GM12878 (cell line): ENCODE results near the gene SIGMAR1. TPM values are rescaled to one million over a fixed set of nuclear protein-coding genes. Genes with fewer than 3 reads are reported as not detected.

Experiments used
- ATAC-seq: fragments of 200-7000 bp; cut with Tn5 transposase; 3 replicates; pipeline ENCODE4 v1.9.1; 2020; ENCODE audit warnings: mild to moderate bottlenecking, moderate library complexity
- BruUV-seq: library from RNA; stranded (reverse); fragments of 400-500 nt; replicated peaks from 2 replicates; lab custom pipeline; 2021; lab: Mats Ljungman, UMichigan
- CTCF ChIA-PET: fragments of 300-600 bp; sonication (Branson Sonifier 250); formaldehyde crosslinking; extraction: SDS; loops from one replicate; lab custom pipeline; 2021; ENCODE audit warnings: inconsistent platforms; lab: Yijun Ruan, JAX
- POLR2A ChIA-PET: fragments of 350-600 bp; formaldehyde crosslinking; extraction: SDS; loops from one replicate; lab custom pipeline; 2021; ENCODE audit warnings: inconsistent platforms; lab: Charles Lee
- RAD21 ChIA-PET: fragments of 300-600 bp; sonication (Branson Sonifier 250); formaldehyde crosslinking; loops from one replicate; lab custom pipeline; 2023; ENCODE audit warnings: antibody characterized with exemption; ENCODE audit not compliant: unreplicated experiment; lab: Charles Lee
- SMC1A ChIA-PET: fragments of 300-600 bp; sonication (Branson Sonifier 250); formaldehyde crosslinking; loops from one replicate; lab custom pipeline; 2023; ENCODE audit not compliant: unreplicated experiment, uncharacterized antibody; lab: Charles Lee
- DNase-seq: peaks from one replicate; pipeline ENCODE4 v3.0.0-alpha.2; 2011; ENCODE audit warnings: low read depth, low spot score
- FAIRE-seq: peaks from 3 replicates; lab custom pipeline; 2011; peaks lifted over from hg19 to GRCh38; lab: Jason Lieb, UNC
- H2AFZ ChIP-seq: 2 replicates; pipeline ENCODE4 v1.6.0; 2011; ENCODE audit warnings: low read depth, low read length, control low read depth; ENCODE audit not compliant: control insufficient read depth
- H3K27ac ChIP-seq: 2 replicates; pipeline ENCODE4 v1.5.1; 2011; ENCODE audit warnings: control low read depth; ENCODE audit not compliant: control insufficient read depth, insufficient read depth
- H3K27me3 ChIP-seq, 2 experiments: replicated peaks in 1 of 2; 2 replicates each; pipeline versions ENCODE4 v1.6.0 to v1.6.1; 2011; ENCODE audit warnings: low read length in 1 of 2; ENCODE audit not compliant: control insufficient read depth in 2 of 2, insufficient read depth in 2 of 2
- H3K36me3 ChIP-seq, 2 experiments: 2 replicates each; pipeline ENCODE4 v1.5.1; 2011; ENCODE audit warnings: low read length in 1 of 2; ENCODE audit not compliant: control insufficient read depth in 2 of 2, insufficient read depth in 2 of 2
- H3K4me1 ChIP-seq: 2 replicates; pipeline ENCODE4 v1.6.1; 2011; ENCODE audit warnings: mild to moderate bottlenecking, low read length, moderate library complexity, mixed read lengths; ENCODE audit not compliant: control insufficient read depth, insufficient read depth
- H3K4me2 ChIP-seq: 2 replicates; pipeline ENCODE4 v1.6.0; 2011; ENCODE audit warnings: control low read depth; ENCODE audit not compliant: control insufficient read depth, insufficient read depth
- H3K4me3 ChIP-seq: fragments of 200-600 bp; sonication (generic); 2 replicates; pipeline ENCODE4 v1.5.1; 2016
- H3K79me2 ChIP-seq: 2 replicates; pipeline ENCODE4 v1.6.0; 2011; ENCODE audit warnings: low read length; ENCODE audit not compliant: control insufficient read depth, insufficient read depth
- H3K9ac ChIP-seq: 2 replicates; pipeline ENCODE4 v1.8.0; 2011; ENCODE audit warnings: low read length, control low read depth, mixed read lengths; ENCODE audit not compliant: control insufficient read depth, insufficient read depth
- H3K9me3 ChIP-seq: replicated peaks from 3 replicates; pipeline ENCODE4 v1.5.1; 2011; ENCODE audit warnings: mild to moderate bottlenecking, low read length; ENCODE audit not compliant: control insufficient read depth, insufficient read depth
- H4K20me1 ChIP-seq: 2 replicates; pipeline ENCODE4 v1.6.0; 2011; ENCODE audit not compliant: control insufficient read depth, insufficient read depth
- CBFB ChIP-seq: IDR thresholded peaks from 2 replicates; pipeline ENCODE4 v1.6.1; 2016; ENCODE audit warnings: antibody characterized with exemption, low read depth
- EED ChIP-seq: sonication (generic); IDR thresholded peaks from 2 replicates; pipeline ENCODE4 v1.6.1; 2016; ENCODE audit warnings: antibody characterized with exemption, low read depth
- FOXK2 ChIP-seq: fragments of 450-650 bp; IDR thresholded peaks from 2 replicates; pipeline ENCODE4 v1.6.1; 2017; ENCODE audit warnings: mild to moderate bottlenecking, moderate library complexity
- KAT2A ChIP-seq: conservative IDR thresholded peaks from 2 replicates; pipeline ENCODE4 v1.6.1; 2011; ENCODE audit warnings: low read depth, low read length; ENCODE audit not compliant: control insufficient read depth
- MEF2B ChIP-seq: fragments of 450-650 bp; IDR thresholded peaks from 2 replicates; pipeline ENCODE4 v1.6.1; 2018; ENCODE audit warnings: mild to moderate bottlenecking, moderate library complexity; ENCODE audit not compliant: partially characterized antibody, poor library complexity, severe bottlenecking
- PML ChIP-seq: IDR thresholded peaks from 2 replicates; pipeline ENCODE4 v1.6.1; 2012; ENCODE audit warnings: low read length, inconsistent platforms
- POU2F2 ChIP-seq: IDR thresholded peaks from 3 replicates; pipeline ENCODE4 v1.6.1; 2011; ENCODE audit warnings: low read depth, mild to moderate bottlenecking, low read length, borderline replicate concordance
- REST ChIP-seq: IDR thresholded peaks from 2 replicates; pipeline ENCODE4 v1.6.1; 2012; ENCODE audit warnings: mild to moderate bottlenecking, low read depth, low read length
- RFX5 ChIP-seq: IDR thresholded peaks from 2 replicates; pipeline ENCODE4 v1.6.1; 2011; ENCODE audit warnings: low read depth, low read length, improper control_type of control experiment
- SMAD5 ChIP-seq: IDR thresholded peaks from 2 replicates; pipeline ENCODE4 v1.6.1; 2016; ENCODE audit warnings: antibody characterized with exemption, low read depth
- SP1 ChIP-seq: IDR thresholded peaks from one replicate; pipeline ENCODE4 v1.6.1; 2011; ENCODE audit warnings: low read depth, low read length
- WGBS: methylation state at CpG from one replicate; pipeline ENCODE4 v1.1.6; 2016; ENCODE audit warnings: low lambda C conversion rate; ENCODE audit not compliant: insufficient replicate concordance, insufficient coverage; ENCODE audit errors: missing lambda C conversion rate; 5-methylcytosine and 5-hydroxymethylcytosine counted together
- in situ Hi-C: fragments of 300-500 bp; cut with MboI; formaldehyde crosslinking; loops from 9 replicates; pipeline ENCODE4 v1.14.3; 2018; ENCODE audit warnings: mixed read lengths
- intact Hi-C: fragments of 100-400 bp; cut with micrococcal nuclease; formaldehyde crosslinking; loops from one replicate; pipeline ENCODE4 v1.14.2; 2022; ENCODE audit not compliant: unreplicated experiment
- polyA plus RNA-seq, 11 experiments: library from polyadenylated mRNA; depleted of rRNA in 4 of 11; unstranded in 6 of 11; stranded (reverse) in 5 of 11; fragments of >200 nt; fragmentation: Nextera tagmentation in 4 of 11; fragmentation: Illumina TruSeq in 1 of 11; extraction: Ambion mirVana in 4 of 11; extraction: Trizol in 1 of 11; gene quantifications; 1 replicate in 1 of 11; 2 replicates in 10 of 11; pipeline versions ENCODE4 v1.2.1 to v1.2.3, GENCODE V29; 2011 to 2016; ENCODE audit warnings: inconsistent platforms in 2 of 11, missing spikeins in 2 of 11, low read depth in 1 of 11
- total RNA-seq, 4 experiments: library from RNA; depleted of rRNA in 3 of 4; stranded (reverse); fragments of >200 nt in 3 of 4; fragmentation: Illumina TruSeq in 1 of 4; extraction: Trizol in 1 of 4; gene quantifications; 2 replicates each; pipeline versions ENCODE4 v1.2.1 to v1.2.3, GENCODE V29; 2013 to 2021
- TF ChIP-seq, protein P1 (sequence below): fragments of 150-350 bp; IDR thresholded peaks from 2 replicates; pipeline ENCODE4 v1.6.1; 2016; ENCODE audit warnings: low read depth, low read length
- TF ChIP-seq, protein P2 (sequence below): fragments of 450-650 bp; IDR thresholded peaks from 2 replicates; pipeline ENCODE4 v1.6.1; 2017; ENCODE audit warnings: mild to moderate bottlenecking, moderate library complexity

SIGMAR1 gene
- total and polyA plus RNA-seq, 10 of the 15 experiments (the other 5 are each of a cell fraction or from before 2014, with no cell fraction given), result 7.1 to 133 (median 69.5) TPM

DNA sequence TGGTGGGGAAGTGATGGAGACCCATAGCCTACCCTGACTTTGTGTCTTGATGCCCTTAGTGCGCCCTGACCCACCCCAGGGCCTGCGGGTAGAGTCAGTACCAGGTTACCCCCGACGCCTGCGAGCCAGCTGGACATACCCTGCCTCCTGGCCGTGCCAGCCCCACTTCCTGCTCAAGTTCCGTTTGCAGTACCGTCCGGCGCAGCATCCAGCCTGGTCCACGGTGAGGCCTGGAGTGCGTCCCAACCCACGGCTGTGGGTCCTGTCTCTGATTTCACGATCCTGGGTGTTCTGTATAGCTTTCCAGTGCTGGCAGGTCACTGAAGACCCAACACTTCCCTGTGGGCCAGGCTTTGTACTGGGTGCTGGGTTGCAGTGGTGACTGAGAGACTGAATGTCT lies 20.9 kb upstream of the SIGMAR1 start (continued):
- no peak for TF ChIP-seq REST
- TF ChIP-seq PML, result no peak
- no peak for TF ChIP-seq RFX5
- no peak for TF ChIP-seq EED
- TF ChIP-seq KAT2A, result no peak

GRCh38 chr9:34656992-34657391 lies 19.4 kb upstream of the SIGMAR1 start:
- ChIA-PET SMC1A (no interaction called here), CTCF (interaction anchor here (1.3 to 1.8 kb wide), 2 partner anchors 8 to 46 kb away, joined by 4 to 5 read pairs; no protein-coding TSS in a partner anchor), RAD21 (no interaction called here), POLR2A (interaction anchor here (1.7 kb wide), 1 partner anchor 9 kb away, joined by 3 read pairs; no protein-coding TSS in a partner anchor)
- DNase-seq (no peak), ATAC-seq (no peak), FAIRE-seq (no peak)
- H4K20me1 ChIP-seq, result no peaks in the 10 kb centered on the region
- no peak overlapping the region for H3K9ac ChIP-seq
- H3K27ac ChIP-seq, result no peak overlapping the region
- BruUV-seq, result no TSS peak
- no peak overlapping the region for H2AFZ ChIP-seq
- WGBS, result 19% methylated on average over 5 of the region's 5 CpGs
- H3K79me2 ChIP-seq, result no peaks in the 10 kb centered on the region
- H3K36me3 ChIP-seq, result no peaks in the 10 kb centered on the region
- TF ChIP-seq, protein P1, sequence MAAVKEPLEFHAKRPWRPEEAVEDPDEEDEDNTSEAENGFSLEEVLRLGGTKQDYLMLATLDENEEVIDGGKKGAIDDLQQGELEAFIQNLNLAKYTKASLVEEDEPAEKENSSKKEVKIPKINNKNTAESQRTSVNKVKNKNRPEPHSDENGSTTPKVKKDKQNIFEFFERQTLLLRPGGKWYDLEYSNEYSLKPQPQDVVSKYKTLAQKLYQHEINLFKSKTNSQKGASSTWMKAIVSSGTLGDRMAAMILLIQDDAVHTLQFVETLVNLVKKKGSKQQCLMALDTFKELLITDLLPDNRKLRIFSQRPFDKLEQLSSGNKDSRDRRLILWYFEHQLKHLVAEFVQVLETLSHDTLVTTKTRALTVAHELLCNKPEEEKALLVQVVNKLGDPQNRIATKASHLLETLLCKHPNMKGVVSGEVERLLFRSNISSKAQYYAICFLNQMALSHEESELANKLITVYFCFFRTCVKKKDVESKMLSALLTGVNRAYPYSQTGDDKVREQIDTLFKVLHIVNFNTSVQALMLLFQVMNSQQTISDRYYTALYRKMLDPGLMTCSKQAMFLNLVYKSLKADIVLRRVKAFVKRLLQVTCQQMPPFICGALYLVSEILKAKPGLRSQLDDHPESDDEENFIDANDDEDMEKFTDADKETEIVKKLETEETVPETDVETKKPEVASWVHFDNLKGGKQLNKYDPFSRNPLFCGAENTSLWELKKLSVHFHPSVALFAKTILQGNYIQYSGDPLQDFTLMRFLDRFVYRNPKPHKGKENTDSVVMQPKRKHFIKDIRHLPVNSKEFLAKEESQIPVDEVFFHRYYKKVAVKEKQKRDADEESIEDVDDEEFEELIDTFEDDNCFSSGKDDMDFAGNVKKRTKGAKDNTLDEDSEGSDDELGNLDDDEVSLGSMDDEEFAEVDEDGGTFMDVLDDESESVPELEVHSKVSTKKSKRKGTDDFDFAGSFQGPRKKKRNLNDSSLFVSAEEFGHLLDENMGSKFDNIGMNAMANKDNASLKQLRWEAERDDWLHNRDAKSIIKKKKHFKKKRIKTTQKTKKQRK, result no peak
- TF ChIP-seq FOXK2 (no peak), MEF2B (no peak), SP1 (no peak), SMAD5 (no peak), CBFB (no peak), POU2F2 (no peak)
- TF ChIP-seq, protein P2, sequence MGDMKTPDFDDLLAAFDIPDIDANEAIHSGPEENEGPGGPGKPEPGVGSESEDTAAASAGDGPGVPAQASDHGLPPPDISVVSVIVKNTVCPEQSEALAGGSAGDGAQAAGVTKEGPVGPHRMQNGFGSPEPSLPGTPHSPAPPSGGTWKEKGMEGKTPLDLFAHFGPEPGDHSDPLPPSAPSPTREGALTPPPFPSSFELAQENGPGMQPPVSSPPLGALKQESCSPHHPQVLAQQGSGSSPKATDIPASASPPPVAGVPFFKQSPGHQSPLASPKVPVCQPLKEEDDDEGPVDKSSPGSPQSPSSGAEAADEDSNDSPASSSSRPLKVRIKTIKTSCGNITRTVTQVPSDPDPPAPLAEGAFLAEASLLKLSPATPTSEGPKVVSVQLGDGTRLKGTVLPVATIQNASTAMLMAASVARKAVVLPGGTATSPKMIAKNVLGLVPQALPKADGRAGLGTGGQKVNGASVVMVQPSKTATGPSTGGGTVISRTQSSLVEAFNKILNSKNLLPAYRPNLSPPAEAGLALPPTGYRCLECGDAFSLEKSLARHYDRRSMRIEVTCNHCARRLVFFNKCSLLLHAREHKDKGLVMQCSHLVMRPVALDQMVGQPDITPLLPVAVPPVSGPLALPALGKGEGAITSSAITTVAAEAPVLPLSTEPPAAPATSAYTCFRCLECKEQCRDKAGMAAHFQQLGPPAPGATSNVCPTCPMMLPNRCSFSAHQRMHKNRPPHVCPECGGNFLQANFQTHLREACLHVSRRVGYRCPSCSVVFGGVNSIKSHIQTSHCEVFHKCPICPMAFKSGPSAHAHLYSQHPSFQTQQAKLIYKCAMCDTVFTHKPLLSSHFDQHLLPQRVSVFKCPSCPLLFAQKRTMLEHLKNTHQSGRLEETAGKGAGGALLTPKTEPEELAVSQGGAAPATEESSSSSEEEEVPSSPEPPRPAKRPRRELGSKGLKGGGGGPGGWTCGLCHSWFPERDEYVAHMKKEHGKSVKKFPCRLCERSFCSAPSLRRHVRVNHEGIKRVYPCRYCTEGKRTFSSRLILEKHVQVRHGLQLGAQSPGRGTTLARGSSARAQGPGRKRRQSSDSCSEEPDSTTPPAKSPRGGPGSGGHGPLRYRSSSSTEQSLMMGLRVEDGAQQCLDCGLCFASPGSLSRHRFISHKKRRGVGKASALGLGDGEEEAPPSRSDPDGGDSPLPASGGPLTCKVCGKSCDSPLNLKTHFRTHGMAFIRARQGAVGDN, result no peak
- no peak overlapping the region for H3K4me2 ChIP-seq
- H3K27me3 ChIP-seq, result no peaks in the 10 kb centered on the region
- intact Hi-C loops (no loop called here), in situ Hi-C loops (no loop called here)
- no peak overlapping the region for H3K4me3 ChIP-seq
- peaks cover 5% of the 10 kb centered on the region for H3K4me1 ChIP-seq
- H3K9me3 ChIP-seq, result no peaks in the 10 kb centered on the region
